HG03175 (cell line): Measurements from ENCODE around the gene DSCAM.
"Not testable (repeated sequence)": the region's sequence is repeated elsewhere in the genome, so short reads cannot be mapped to it uniquely, and the experiment has no call there.

Experiments
- ATAC-seq: cut with Tn5 transposase; IDR thresholded peaks from one replicate; pipeline ENCODE4 v1.9.1; 2021; ENCODE audit warnings: mild to moderate bottlenecking, moderate library complexity; ENCODE audit not compliant: unreplicated experiment

Gene DSCAM

DNA sequence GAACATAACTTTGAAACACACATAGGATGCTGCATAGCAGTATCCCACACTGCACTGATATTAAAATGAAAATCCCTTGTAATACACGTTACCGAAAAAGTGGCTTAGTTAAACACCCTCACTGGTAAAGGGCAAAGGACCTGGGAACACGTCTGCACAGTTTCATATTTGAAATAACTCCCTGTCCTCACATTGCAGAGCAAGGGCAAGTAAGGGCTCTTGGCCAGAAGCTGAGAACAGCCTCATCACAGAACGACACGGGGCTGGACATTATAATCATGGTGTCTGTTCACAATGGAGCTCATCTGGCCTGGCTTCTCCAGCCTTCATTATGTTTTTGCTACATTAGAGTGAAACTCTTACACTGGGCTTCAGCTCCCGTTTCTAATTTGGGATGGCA lies 772.8 kb downstream of the DSCAM start:
- no peak for ATAC-seq

DNA sequence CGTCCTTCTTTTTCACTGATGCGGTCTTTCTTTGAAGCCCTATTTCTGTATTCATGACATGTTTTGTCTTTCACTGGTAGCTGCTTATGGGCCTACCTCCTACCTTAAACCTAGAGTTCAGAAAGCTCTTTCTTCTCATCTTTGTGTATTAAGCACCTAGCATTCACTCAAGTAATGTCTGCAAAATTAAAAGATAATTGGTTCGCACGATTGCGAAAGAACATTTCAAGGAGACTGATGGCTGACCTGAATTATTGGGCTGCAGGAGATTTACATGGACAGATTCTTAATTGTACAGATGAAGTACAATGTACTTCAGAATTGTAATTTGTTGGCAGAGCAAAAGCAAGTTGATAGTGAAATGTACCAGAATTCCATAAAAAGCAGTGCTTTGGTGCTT lies 773.3 kb downstream of the DSCAM start:
- ATAC-seq: no peak

DNA sequence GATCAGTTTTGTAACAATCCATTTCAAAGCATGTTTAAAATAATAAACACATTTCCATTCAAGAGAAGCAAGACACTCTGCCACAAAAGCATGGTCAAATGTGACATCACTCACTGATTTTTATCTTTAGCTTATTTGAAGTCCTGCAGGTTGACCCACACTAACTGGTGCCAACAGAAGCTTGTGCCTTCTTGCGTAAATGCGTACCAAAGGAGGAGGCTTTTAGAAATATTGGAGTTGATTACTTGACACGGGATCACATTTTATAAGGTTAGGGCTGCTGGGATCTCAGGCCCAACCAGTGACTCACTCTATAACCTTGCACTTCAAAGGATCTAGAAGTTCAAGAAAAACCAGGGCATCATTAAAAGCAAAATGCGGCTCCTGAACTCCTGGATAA lies 776.1 kb downstream of the DSCAM start:
- no peak for ATAC-seq

DNA sequence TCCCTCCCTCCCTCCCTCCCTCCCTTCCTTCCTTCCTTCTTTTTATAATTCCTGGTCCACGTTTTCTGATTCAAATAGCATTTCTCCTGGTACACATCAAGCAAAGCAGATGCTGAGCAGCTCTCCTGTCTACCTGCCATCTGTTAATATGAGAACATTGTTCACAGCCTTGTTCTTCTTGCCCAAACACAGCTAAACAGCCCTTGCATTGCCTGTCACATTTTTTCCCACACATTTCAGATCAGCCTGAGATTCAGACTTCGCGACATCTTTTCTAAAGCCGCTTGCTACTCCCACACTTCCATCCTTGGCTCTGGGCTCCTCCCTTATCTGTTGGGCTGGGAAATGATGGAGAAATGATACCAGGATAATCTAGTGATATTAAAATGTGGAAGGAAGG lies 779.2 kb downstream of the DSCAM start:
- ATAC-seq: no peak

DNA sequence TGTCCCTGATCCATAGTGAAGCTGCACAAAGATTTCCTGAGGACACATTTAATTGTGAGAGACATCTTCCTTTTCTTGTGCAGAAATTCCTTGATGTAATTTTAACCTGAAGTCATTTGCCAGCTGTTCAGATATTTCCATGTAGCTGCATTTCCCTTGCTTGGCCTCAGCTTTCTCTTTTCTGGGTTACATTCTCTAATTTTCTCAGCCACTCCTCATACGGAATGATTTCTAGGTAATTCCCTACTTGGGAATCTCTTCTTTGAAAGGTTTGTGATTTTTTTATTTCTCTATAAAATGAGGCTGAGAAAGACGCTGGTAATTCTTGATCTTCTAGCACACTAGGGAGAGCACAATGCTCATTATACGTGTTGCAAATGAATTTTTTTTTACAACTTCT lies 780.7 kb downstream of the DSCAM start:
- ATAC-seq: no peak

DNA sequence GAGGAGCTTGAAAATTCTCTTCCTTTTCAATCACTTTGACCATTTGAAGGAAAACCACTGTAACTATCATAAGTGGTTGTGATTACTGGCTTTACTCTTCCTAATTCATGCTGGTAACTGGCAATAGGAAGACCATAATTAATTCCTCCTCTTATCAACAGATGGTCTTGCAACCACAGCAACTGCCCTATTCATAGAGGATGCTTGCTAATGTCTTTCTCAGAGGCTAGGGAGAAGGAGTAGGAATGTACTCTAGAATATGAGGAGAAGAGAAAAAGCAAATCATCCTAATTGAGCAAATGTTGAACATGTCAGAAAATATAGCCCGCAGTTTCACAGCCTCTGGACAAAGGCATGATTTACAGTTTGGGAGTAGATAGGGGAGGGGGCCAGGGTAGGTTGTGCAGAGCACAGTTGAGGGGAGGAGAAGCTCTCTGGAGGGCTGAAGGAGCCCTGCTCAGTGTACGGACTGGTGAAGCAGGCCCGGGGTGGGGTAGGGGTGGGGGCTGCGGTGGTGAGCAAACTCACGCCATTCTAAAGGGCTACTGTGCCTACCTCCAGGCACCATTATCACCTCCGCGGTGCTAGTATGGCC lies 786.8 kb downstream of the DSCAM start:
- ATAC-seq: no peak

DNA sequence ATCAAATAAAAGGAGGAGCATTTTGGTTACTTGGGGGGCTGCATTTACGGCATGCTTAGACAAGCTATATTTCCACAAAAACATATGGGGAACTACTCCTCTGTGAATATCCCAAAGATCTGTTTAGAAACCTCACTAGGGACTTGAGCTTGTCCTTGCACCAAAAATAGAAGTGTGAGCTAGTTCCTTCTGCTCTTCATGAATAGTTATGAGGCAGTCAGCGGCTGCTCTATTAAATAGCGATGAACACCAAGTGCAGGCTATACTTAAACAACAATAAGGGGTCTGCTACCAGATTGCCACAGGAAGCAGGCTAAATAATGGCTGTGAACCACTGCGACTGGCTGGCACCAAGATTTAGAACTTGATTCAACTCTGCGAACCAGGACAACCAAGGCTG lies 789.6 kb downstream of the DSCAM start:
- ATAC-seq: no peak

DNA sequence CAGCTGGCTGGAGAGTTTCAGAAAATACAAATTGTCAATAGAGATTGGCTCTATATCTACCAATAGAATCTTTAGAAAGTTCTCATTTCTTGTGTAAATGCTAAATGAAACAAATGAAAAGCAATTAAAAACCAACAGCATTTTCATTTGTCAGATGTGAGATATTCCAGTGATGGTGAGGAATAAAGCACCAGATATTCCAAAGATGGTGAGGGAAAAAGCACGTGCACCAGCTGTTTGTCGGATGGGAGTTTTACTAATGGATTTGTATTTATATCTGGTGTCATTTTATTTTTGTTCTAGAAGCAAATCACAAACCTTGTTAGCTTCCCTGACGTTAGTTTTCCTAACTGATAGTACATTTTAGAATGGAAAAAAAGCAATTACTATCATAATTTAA lies 790.9 kb downstream of the DSCAM start:
- no peak for ATAC-seq

DNA sequence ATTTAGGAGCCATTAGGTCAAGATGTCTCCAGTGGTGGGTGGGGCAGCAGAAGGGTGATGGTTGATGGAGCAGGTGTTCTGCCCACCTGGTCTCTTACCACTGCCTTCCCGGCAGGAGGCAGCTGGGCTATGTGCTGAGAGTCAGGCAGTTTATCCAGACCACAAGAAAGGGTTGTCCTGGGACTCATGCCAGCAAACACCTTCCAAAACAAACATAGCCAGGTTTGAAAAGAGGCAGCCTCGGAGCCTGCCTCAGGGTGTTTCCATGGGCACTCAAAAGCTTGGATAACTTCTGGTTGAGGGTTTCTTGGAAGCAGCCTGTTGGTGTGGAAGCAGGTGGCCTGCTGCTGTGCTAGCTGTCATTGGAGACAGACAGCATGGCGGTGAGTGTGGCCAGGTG lies 792.6 kb downstream of the DSCAM start:
- ATAC-seq: no peak

DNA sequence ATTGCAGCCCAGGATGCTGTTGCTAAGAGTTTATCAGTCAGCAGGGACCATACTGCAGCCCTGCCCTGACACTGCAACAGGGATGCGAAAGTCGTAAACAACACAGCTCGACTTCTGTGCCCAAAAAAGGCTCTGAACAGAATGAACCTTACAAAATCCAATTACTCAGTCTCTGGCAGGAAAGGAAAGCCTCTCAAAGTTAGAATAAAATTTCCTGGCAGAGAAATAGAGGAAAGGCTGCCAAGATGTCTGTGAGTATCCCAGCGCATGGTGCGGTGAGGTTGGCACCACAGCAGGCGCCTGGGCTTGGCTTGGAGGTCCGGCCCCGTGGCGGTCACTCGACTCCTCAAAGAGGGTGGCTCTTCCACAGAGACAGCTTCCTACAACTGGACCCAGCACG lies 794.0 kb downstream of the DSCAM start:
- ATAC-seq: no peak

DNA sequence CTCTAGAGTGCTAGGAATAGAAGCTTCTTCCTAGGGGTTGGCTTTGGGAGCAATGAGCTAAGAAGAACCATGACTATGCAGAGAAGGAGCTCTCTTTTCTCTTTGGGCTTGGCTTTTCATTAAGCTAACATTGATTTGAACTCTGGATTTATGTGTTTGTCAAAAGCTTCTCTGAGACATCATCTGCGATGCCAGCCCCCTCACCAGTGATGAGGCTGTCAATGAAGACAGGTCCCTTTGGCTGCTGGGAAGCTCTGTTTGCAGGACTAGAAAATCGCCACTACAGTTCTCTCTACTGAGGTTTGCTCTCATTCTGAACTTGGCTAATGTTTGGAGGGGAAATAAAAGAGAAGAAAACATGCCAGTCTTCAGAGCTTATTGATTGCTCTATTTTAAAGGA lies 794.7 kb downstream of the DSCAM start:
- ATAC-seq: no peak

DNA sequence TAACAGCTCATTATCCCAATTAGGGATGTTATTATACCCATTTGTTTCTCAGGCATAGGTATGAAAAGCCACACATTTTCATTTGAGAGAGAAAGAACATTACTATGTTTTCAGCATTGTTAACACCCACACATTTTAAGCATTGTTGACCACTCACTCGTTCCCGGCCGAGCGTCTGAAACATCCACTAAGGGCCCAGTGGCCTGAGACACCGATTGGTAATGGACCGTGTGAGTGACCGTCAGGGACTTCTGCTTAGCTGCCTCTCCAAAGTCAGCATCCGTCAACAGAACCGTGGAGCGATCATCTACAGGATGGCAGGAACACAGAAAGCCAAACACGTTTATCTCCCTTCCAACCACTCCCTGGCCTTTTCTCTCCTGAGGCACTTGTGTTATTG lies 795.2 kb downstream of the DSCAM start:
- ATAC-seq: no peak

DNA sequence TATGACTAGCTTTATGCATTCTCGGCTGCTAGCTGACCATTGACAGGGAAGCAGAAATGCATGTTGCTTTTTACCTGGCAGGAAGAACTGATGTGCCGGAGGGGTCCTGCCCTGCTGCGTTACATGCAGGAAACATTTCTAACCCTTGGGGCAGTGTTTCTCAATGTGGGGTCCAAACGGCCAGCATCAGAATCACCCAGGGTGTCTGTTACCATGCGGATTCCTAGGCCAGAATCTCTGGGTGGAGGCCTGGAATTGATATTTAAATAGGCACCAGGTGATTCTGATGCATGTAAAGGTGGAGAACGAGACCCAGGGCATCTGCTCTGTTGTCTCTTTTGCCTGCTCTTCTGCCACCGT lies 797.0 kb downstream of the DSCAM start:
- ATAC-seq: no peak

DNA sequence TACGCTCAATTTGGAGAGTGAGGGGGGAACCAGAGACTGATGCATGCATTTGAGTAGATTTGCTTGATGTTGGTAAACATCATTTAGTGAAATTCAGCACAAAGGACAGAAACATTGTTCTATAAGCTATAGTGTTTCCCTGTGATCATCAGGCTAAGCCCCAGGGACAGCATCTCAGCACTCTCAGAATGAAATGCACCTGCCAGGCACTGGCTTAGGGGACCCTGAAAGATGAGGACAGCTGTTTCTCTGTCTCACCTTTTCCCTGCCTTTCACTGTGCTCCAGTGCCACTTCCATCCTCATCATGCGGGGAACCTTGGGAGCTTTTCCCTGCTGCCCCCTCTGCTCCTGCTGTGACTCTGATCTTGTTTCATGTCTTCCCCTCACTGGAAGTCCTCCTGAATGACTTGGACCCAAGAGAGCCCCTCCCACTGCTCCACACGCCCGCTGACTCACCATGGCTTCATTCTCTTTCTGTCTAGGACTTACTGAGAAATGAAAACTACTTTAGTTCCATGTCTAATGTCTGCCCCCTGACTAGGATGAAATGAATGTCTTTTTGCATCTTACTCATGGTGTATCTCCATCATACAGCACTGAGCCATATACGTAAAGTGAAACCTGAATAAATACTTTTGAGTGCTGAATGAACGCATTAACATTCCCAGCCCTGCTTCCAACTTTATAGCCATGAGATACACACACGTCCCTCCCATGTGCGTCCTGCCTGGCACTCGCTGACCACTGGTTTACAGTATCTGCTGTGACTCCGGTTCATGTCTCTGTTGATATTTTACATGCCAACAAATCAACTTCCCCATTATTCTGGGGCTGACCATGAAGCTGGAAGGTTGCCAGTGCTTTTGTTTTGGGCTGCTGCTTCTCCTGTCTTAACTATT lies 797.7 kb downstream of the DSCAM start:
- ATAC-seq: no peak

DNA sequence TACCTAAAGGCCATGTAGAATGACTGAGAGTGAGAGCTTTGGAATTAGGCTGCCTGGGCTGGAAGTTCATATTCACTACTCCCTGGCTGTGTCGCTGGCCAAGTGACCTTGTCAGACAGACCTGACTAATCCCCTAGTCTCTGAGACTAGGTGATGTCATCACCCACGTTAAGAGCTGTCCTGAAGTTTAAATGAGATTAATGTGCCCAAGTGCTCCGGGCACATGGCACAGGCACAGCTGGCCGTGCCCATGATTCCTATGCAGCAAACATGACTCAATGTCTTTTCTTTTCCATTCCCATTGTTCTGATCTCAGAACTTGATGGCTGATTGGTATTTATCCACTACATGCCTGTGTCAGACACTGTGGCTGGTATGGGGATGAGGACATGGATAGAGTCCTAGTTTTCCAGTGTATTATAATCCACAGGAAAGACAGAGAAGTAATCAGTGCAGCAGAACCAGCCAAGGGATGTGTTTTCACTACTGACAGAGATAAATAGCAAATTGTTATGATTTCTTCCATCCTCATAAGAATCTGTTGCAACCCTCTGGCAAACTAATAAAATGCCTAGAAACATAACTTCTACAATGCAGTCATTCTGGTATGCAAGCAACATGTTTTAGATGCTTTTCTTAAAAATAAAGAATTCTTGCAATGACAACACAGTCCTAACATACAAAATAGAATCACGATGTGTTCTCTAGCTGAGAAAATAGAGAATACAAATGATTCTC lies 798.8 kb downstream of the DSCAM start:
- no peak for ATAC-seq

DNA sequence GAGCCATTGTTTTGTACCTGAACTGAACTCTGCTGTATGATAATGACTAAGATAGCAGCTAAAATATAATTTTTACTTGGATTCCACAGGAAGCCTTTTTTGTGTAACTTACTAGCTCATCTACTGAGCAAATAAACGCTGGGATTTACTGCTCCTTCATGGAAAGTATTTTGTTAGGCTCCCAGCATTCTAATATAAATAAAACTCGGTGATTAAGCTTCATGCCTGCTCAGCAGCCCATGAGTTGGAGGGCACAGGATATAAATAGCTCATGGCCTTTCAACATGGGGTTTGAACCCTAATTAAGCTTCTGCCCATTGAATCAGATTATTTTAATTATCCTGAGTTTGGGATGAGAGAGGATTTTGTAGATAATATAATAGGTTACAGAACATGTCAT lies 799.7 kb downstream of the DSCAM start:
- ATAC-seq: no peak

DNA sequence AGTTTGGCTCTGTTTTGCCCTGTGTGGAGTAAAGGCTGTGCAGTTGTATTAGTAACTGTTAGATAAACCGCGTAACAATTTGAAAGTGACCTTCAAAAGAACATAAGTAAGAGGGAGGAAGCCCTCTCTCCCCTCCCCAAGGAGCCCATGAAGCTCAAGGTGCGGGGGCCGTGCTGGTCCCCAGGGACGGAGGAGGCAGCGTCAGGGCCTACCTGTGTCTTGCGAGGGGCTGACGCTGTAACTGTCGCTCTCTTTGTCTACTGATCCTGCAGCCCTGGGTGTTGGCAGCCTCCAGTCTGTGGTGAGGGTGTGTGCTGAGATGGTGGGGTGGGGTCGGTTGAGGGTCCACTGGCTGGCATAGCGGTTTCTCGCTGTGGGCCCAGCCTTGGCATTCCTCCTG lies 803.1 kb downstream of the DSCAM start:
- ATAC-seq: no peak

DNA sequence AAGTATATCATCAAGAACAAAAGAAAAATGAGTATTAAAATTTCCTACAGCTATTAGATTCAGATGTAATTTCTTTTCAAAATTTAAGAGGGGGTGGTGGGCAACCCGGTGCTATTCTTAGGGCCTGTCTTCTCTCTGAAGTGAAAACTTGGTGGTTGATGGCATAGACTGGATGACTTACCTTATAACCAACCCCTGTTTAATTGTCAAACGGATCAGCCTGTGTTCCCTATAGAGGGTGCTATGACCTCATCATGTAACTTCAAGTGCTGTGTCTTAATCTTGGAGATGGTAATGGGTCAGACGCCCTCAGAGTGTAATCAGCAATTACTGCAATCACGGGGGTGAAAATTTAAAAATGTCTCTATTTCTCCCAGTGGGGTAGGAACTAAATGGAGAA lies 803.5 kb downstream of the DSCAM start:
- ATAC-seq: no peak

DNA sequence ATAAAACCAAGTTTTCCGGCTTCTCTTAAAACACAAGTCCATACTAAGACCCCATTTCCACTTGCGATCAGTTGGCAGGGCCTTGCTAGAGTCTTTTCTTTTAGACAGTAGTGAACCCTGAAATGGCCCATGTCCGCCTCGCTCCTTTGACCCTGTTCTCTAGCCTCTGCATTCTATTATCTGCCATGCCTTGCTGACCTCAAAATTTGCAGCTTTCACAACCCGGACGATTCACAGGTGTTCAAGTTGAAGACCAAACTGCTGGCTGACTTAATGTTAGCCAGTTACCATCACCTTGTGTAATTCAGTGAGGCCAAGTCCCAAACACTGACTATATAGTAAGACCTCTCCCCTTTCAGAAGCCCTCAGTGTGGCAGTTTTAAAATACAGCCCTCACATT lies 805.5 kb downstream of the DSCAM start:
- no peak for ATAC-seq

DNA sequence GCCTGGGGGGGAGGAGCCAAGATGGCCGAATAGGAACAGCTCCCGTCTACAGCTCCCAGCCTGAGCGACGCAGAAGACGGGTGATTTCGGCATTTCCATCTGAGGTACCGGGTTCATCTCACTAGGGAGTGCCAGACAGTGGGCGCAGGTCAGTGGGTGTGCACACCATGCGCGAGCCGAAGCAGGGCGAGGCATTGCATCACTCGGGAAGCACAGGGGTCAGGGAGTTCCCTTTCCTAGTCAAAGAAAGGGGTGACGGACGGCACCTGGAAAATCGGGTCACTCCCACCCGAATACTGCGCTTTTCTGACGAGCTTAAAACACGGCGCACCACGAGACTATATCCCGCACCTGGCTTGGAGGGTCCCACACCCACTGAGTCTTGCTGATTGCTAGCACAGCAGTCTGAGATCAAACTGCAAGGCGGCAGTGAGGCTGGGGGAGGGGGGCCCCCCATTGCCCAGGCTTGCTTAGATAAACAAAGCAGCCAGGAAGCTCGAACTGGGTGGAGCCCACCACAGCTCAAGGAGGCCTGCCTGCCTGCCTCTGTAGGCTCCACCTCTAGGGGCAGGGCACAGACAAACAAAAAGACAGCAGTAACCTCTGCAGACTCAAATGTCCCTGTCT lies 813.7 kb downstream of the DSCAM start:
- ATAC-seq: not testable (repeated sequence)

DNA sequence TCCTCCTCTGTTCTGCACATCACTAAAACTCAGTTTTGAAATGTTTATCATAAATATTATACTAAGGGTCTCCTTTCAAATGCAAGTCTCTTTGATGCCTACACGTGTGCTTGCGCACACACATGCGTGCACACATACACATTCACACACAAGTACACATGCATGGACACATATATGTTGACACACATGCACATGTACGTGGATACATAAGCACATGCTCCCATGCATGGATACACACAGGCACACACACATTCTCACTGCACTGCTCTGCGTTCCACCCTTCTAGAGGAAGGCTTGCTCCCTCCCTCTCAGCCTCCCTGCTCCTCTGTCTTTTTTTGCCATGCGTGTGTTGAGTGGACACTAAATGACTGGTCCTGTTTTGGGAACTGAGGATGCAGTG lies 817.1 kb downstream of the DSCAM start:
- ATAC-seq: no peak

DNA sequence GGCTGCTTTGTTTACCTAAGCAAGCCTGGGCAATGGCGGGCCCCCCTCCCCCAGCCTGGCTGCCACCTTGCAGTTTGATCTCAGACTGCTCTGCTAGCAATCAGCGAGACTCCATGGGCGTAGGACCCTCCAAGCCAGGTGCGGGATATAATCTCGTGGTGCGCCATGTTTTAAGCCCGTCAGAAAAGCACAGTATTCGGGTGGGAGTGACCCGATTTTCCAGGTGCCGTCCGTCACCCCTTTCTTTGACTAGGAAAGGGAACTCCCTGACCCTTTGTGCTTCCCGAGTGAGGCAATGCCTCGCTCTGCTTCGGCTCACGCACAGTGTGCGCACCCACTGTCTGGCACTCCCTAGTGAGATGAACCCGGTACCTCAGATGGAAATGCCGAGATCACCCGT lies 818.6 kb downstream of the DSCAM start:
- ATAC-seq: not testable (repeated sequence)
